Panc1 (cell line): ENCODE data around the gene ERFL. TPM values are rescaled to one million over a fixed set of nuclear protein-coding genes. Genes with fewer than 3 reads are reported as not detected.

Experiments used
- ATAC-seq: fragments of 200-7000 bp; cut with Tn5 transposase; 2 replicates; pipeline ENCODE4 v1.9.1; 2020; ENCODE audit warnings: mild to moderate bottlenecking, moderate library complexity
- BruUV-seq: library from RNA; stranded (reverse); fragments of 400-500 nt; replicated peaks from 2 replicates; lab custom pipeline; 2021; lab: Mats Ljungman, UMichigan
- CTCF ChIA-PET: fragments of 300-600 bp; sonication (Branson Sonifier 250); formaldehyde crosslinking; loops from one replicate; lab custom pipeline; 2022; ENCODE audit warnings: antibody characterized with exemption; lab: Charles Lee
- POLR2A ChIA-PET: fragments of 300-600 bp; sonication (Branson Sonifier 250); formaldehyde crosslinking; loops from one replicate; lab custom pipeline; 2022; ENCODE audit warnings: antibody characterized with exemption; lab: Charles Lee
- DNase-seq: peaks from one replicate; pipeline ENCODE4 v3.0.0-alpha.2; 2010; ENCODE audit warnings: low read depth, low spot score
- H3K27ac ChIP-seq: 2 replicates; pipeline ENCODE4 v1.5.1; 2011; ENCODE audit warnings: mild to moderate bottlenecking, low read length, inconsistent platforms
- H3K27me3 ChIP-seq: fragments of 200-500 bp; sonication (Bioruptor generic); 2 replicates; pipeline ENCODE4 v1.6.0; 2014; ENCODE audit warnings: low read length, inconsistent platforms; ENCODE audit not compliant: control insufficient read depth, insufficient read depth
- H3K36me3 ChIP-seq: fragments of 200-500 bp; sonication (Bioruptor generic); 2 replicates; pipeline ENCODE4 v1.5.1; 2014; ENCODE audit warnings: inconsistent platforms, mild to moderate bottlenecking, low read length, moderate library complexity; ENCODE audit not compliant: control insufficient read depth, insufficient read depth
- H3K4me1 ChIP-seq: 2 replicates; pipeline ENCODE4 v1.5.1; 2011; ENCODE audit warnings: inconsistent platforms, mild to moderate bottlenecking, low read length, moderate library complexity; ENCODE audit not compliant: control insufficient read depth, insufficient read depth
- H3K4me3 ChIP-seq, 2 experiments: 2 replicates each; pipeline ENCODE4 v1.5.1; 2011 to 2012; ENCODE audit warnings: low read depth in 2 of 2, low read length in 2 of 2, mild to moderate bottlenecking in 2 of 2, inconsistent platforms in 1 of 2, moderate library complexity in 1 of 2
- H3K9me3 ChIP-seq: fragments of 200-500 bp; sonication (Bioruptor generic); 2 replicates; pipeline ENCODE4 v1.5.1; 2014; ENCODE audit warnings: low read depth, mild to moderate bottlenecking, inconsistent platforms, low read length, moderate library complexity; ENCODE audit not compliant: control insufficient read depth, insufficient read depth
- POLR2AphosphoS5 ChIP-seq: IDR thresholded peaks from 2 replicates; pipeline ENCODE4 v1.6.1; 2012; ENCODE audit warnings: mild to moderate bottlenecking, low read depth, low read length, moderate library complexity
- SIN3A ChIP-seq: IDR thresholded peaks from 2 replicates; pipeline ENCODE4 v1.6.1; 2012; ENCODE audit warnings: low read depth, mild to moderate bottlenecking, low read length, moderate library complexity, borderline replicate concordance; ENCODE audit not compliant: insufficient read depth
- TCF7L2 ChIP-seq: IDR thresholded peaks from 2 replicates; pipeline ENCODE4 v1.6.1; 2011; ENCODE audit warnings: mild to moderate bottlenecking, low read depth, low read length, inconsistent platforms
- in situ Hi-C: cut with HindIII; loops from 2 replicates; pipeline ENCODE4 v1.10.0; 2016; ENCODE audit warnings: low sequenced_read_pairs, low pct_unique_long_range_greater_than_20kb
- intact Hi-C: fragments of 100-400 bp; cut with micrococcal nuclease; formaldehyde crosslinking; loops from one replicate; pipeline ENCODE4 v1.10.0; 2022; ENCODE audit not compliant: unreplicated experiment
- total RNA-seq: library from RNA; stranded (reverse); gene quantifications from one replicate; pipeline ENCODE4 v1.2.1, GENCODE V29; 2021; ENCODE audit not compliant: unreplicated experiment
- TF ChIP-seq, protein P1 (sequence below): fragments of 450-650 bp; IDR thresholded peaks from 2 replicates; pipeline ENCODE4 v1.5.1; 2017; ENCODE audit warnings: mild to moderate bottlenecking
- TF ChIP-seq, protein P2 (sequence below), 2 experiments: IDR thresholded peaks; 2 replicates each; pipeline ENCODE4 v1.6.1; 2011 to 2012; ENCODE audit warnings: low read depth in 2 of 2, control low read depth in 1 of 2, low read length in 1 of 2, mild to moderate bottlenecking in 1 of 2, moderate library complexity in 1 of 2; ENCODE audit not compliant: insufficient read depth in 1 of 2

ERFL gene
- total RNA-seq, 1 experiment from 2014 or later, result 0.18 TPM

DNA sequence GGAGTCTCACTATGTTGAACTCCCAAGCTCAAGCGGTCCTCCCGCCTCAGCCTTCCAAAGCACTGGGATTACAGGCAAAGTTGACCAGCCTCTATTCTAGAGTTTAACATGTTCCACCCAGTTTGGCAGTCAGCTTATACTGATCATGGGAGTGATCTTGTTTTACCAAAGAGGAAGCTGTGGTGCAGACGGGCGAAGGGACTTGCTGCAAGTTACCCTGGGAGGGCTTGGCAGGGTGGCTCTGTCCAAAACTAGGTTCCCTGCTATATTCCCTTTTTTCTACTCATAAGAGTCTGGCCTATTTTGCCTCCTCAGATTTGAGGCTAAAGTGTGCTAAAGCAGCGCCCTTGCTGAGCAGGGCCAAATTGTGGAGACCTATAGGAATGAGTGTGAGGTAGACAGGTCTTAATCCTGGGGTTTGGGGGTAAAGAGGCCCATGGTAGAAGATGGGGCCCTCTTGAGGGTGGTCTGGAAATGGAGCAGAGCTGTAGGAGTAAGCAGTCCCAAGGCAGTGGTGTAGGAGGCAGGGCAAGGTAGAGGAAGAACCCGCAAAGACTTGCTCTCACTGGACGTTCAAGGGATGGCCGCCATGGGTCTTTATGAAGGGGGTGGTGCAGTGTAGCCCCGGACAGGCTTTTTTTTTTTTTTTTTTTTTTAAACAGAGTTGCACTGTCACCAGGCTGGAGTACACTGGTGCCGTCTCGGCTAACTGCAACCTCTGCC is 64.9 kb downstream of the ERFL start:
- no peak for DNase-seq
- Histone ChIP-seq H3K9me3 (no peaks in the 10 kb centered on the region), H3K4me3 (no peak overlapping the region), H3K27ac (peak overlapping the region; percentile 39; the same call in 1 of the 2 replicates), H3K36me3 (peaks cover 30% of the 10 kb centered on the region), H3K27me3 (no peaks in the 10 kb centered on the region), H3K4me1 (peaks cover 32% of the 10 kb centered on the region)
- intact Hi-C loops, result no loop called here
- ATAC-seq, result no peak
- ChIA-PET CTCF (no interaction called here), POLR2A (interaction anchor here (0.6 kb wide), 1 partner anchor 98 kb away, joined by 4 read pairs; no protein-coding TSS in a partner anchor)
- in situ Hi-C loops, result no loop called here
- TF ChIP-seq, protein P1, sequence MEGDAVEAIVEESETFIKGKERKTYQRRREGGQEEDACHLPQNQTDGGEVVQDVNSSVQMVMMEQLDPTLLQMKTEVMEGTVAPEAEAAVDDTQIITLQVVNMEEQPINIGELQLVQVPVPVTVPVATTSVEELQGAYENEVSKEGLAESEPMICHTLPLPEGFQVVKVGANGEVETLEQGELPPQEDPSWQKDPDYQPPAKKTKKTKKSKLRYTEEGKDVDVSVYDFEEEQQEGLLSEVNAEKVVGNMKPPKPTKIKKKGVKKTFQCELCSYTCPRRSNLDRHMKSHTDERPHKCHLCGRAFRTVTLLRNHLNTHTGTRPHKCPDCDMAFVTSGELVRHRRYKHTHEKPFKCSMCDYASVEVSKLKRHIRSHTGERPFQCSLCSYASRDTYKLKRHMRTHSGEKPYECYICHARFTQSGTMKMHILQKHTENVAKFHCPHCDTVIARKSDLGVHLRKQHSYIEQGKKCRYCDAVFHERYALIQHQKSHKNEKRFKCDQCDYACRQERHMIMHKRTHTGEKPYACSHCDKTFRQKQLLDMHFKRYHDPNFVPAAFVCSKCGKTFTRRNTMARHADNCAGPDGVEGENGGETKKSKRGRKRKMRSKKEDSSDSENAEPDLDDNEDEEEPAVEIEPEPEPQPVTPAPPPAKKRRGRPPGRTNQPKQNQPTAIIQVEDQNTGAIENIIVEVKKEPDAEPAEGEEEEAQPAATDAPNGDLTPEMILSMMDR, result no peak
- TF ChIP-seq TCF7L2 (no peak), POLR2AphosphoS5 (no peak), SIN3A (no peak)
- TF ChIP-seq, protein P2, sequence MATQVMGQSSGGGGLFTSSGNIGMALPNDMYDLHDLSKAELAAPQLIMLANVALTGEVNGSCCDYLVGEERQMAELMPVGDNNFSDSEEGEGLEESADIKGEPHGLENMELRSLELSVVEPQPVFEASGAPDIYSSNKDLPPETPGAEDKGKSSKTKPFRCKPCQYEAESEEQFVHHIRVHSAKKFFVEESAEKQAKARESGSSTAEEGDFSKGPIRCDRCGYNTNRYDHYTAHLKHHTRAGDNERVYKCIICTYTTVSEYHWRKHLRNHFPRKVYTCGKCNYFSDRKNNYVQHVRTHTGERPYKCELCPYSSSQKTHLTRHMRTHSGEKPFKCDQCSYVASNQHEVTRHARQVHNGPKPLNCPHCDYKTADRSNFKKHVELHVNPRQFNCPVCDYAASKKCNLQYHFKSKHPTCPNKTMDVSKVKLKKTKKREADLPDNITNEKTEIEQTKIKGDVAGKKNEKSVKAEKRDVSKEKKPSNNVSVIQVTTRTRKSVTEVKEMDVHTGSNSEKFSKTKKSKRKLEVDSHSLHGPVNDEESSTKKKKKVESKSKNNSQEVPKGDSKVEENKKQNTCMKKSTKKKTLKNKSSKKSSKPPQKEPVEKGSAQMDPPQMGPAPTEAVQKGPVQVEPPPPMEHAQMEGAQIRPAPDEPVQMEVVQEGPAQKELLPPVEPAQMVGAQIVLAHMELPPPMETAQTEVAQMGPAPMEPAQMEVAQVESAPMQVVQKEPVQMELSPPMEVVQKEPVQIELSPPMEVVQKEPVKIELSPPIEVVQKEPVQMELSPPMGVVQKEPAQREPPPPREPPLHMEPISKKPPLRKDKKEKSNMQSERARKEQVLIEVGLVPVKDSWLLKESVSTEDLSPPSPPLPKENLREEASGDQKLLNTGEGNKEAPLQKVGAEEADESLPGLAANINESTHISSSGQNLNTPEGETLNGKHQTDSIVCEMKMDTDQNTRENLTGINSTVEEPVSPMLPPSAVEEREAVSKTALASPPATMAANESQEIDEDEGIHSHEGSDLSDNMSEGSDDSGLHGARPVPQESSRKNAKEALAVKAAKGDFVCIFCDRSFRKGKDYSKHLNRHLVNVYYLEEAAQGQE (IDR thresholded peaks at IDR 0.05; ENCODE audit: insufficient read depth in 1 of 2, low read depth in 2 of 2, low read length in 1 of 2), result no peak
- no TSS peak for BruUV-seq

DNA sequence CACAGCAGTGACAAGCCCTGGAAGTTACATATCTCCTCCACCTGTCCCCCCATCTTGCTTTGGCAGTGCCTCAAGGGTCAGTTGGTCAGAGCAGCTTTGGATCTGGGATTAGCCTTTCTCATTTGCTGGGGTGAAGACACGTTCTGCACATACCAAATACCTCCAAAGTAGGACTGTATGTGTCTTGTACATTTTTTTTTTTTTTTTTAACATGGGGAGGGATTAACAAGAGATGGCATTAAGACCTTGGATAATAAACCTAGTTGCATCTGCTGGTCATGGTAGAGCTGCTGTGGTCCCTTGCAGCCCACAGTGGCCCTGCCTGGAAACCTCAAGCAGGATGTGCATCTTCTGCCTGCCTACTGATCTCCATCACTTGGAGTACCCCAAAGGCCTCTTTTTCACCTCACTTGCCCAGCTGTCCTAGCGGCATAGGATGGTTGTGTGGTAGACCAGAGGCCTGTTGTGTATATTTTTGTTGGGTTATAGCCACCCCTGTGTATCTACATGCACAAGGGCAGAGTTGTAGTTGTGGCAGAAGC is 65.7 kb downstream of the ERFL start:
- ChIA-PET CTCF (interaction anchor here (0.7 kb wide), 1 partner anchor 134 kb away, joined by 7 read pairs; no protein-coding TSS in a partner anchor), POLR2A (interaction anchor here (0.6 kb wide), 2 partner anchors 99 to 102 kb away, joined by 4 to 11 read pairs; no protein-coding TSS in a partner anchor)
- Histone ChIP-seq H3K4me3 (peak overlapping the region in 1 of 2 experiments; percentile 94; a peak in 1 of 4 replicates), H3K27ac (no peak overlapping the region; the same call in 1 of the 2 replicates), H3K4me1 (peaks cover 28% of the 10 kb centered on the region), H3K27me3 (no peaks in the 10 kb centered on the region), H3K9me3 (no peaks in the 10 kb centered on the region), H3K36me3 (peaks cover 30% of the 10 kb centered on the region)
- intact Hi-C loops, result no loop called here
- BruUV-seq, result no TSS peak
- in situ Hi-C loops, result no loop called here
- TF ChIP-seq, protein P2 (IDR thresholded peaks at IDR 0.05; ENCODE audit: insufficient read depth in 1 of 2, low read depth in 2 of 2, low read length in 1 of 2), result no peak
- TF ChIP-seq, protein P1, result no peak
- TF ChIP-seq SIN3A (no peak), POLR2AphosphoS5 (no peak), TCF7L2 (no peak)
- ATAC-seq (no peak), DNase-seq (no peak)
